H1 (cell line): Measurements from ENCODE around the gene NEDD4L. TPM values are rescaled to one million over a fixed set of nuclear protein-coding genes. Genes with fewer than 3 reads are reported as not detected.

ENCODE experiments used
- CTCF ChIA-PET: fragments of 300-600 bp; sonication (Branson Sonifier 250); formaldehyde crosslinking; loops from one replicate; lab custom pipeline; 2021; ENCODE audit not compliant: partially characterized antibody; lab: Charles Lee
- POLR2A ChIA-PET: fragments of 300-600 bp; sonication (Branson Sonifier 250); formaldehyde crosslinking; loops from one replicate; lab custom pipeline; 2021; ENCODE audit warnings: inconsistent platforms; ENCODE audit not compliant: partially characterized antibody; lab: Charles Lee
- DNase-seq, 2 experiments: peaks; one replicate each; pipeline versions ENCODE4 v3.0.0 to v3.0.0-alpha.2; 2010 to 2022; ENCODE audit warnings: low spot score in 2 of 2, low read depth in 1 of 2, mixed read lengths in 1 of 2
- FAIRE-seq: peaks from 2 replicates; lab custom pipeline; 2011; peaks lifted over from hg19 to GRCh38; lab: Jason Lieb, UNC
- H2AFZ ChIP-seq: 2 replicates; pipeline ENCODE4 v1.8.1; 2012; ENCODE audit warnings: low read length, inconsistent platforms
- H2AK5ac ChIP-seq: 2 replicates; pipeline ENCODE4 v1.6.1; 2013; ENCODE audit warnings: low read depth, low read length
- H2BK120ac ChIP-seq: replicated peaks from 2 replicates; pipeline ENCODE3; 2013; ENCODE audit warnings: low read depth, low read length, inconsistent platforms
- H2BK12ac ChIP-seq: 2 replicates; pipeline ENCODE4 v1.6.1; 2013; ENCODE audit warnings: low read depth, low read length
- H2BK15ac ChIP-seq: 2 replicates; pipeline ENCODE4 v1.6.1; 2013; ENCODE audit warnings: low read length
- H2BK20ac ChIP-seq: 2 replicates; pipeline ENCODE4 v1.6.1; 2013; ENCODE audit warnings: low read length
- H2BK5ac ChIP-seq: 2 replicates; pipeline ENCODE4 v1.6.1; 2013; ENCODE audit warnings: low read depth, low read length
- H3K14ac ChIP-seq: 2 replicates; pipeline ENCODE4 v1.6.1; 2013; ENCODE audit warnings: inconsistent platforms; ENCODE audit not compliant: insufficient read length
- H3K18ac ChIP-seq: 2 replicates; pipeline ENCODE4 v1.6.1; 2013; ENCODE audit warnings: low read length; ENCODE audit errors: extremely low read depth
- H3K23ac ChIP-seq: 2 replicates; pipeline ENCODE4 v1.6.1; 2013; ENCODE audit warnings: inconsistent platforms; ENCODE audit not compliant: insufficient read length
- H3K23me2 ChIP-seq: 2 replicates; pipeline ENCODE4 v1.6.1; 2013; ENCODE audit warnings: low read depth, low read length
- H3K27ac ChIP-seq: 2 replicates; pipeline ENCODE4 v1.6.1; 2011; ENCODE audit warnings: low read depth, low read length, inconsistent platforms
- H3K27me3 ChIP-seq, 4 experiments: replicated peaks in 1 of 4; 1 replicate in 1 of 4; 2 replicates in 3 of 4; pipeline versions ENCODE4 v1.6.1 to v1.8.1; 2011 to 2013; ENCODE audit warnings: low read length in 3 of 4, mild to moderate bottlenecking in 3 of 4, inconsistent platforms in 2 of 4, mixed read lengths in 2 of 4, moderate library complexity in 1 of 4; ENCODE audit not compliant: control insufficient read depth in 3 of 4, insufficient read depth in 3 of 4; ENCODE audit errors: extremely low read depth in 1 of 4
- H3K36me3 ChIP-seq, 4 experiments: 2 replicates each; pipeline versions ENCODE4 v1.6.1 to v1.8.1; 2011 to 2013; ENCODE audit warnings: mild to moderate bottlenecking in 4 of 4, low read length in 3 of 4, moderate library complexity in 2 of 4, control low read depth in 1 of 4, inconsistent platforms in 1 of 4; ENCODE audit not compliant: insufficient read depth in 4 of 4, control insufficient read depth in 2 of 4
- H3K4ac ChIP-seq: replicated peaks from 2 replicates; pipeline ENCODE3; 2013; ENCODE audit warnings: low read length, low read depth, mixed read lengths, inconsistent platforms; ENCODE audit not compliant: insufficient read length
- H3K4me1 ChIP-seq, 4 experiments: replicated peaks in 1 of 4; 1 replicate in 1 of 4; 2 replicates in 3 of 4; pipeline versions ENCODE4 v1.6.1 to v1.8.1; 2011 to 2013; ENCODE audit warnings: low read length in 3 of 4, inconsistent platforms in 2 of 4, mixed read lengths in 1 of 4; ENCODE audit not compliant: insufficient read depth in 4 of 4, control insufficient read depth in 3 of 4
- H3K4me2 ChIP-seq, 2 experiments: 2 replicates each; pipeline versions ENCODE4 v1.6.1 to v1.8.1; 2011 to 2013; ENCODE audit warnings: low read depth in 2 of 2, low read length in 2 of 2, control low read depth in 1 of 2, inconsistent platforms in 1 of 2, mild to moderate bottlenecking in 1 of 2; ENCODE audit not compliant: insufficient read depth in 1 of 2
- H3K4me3 ChIP-seq, 4 experiments: fragments of 200-600, 300-600 bp in 1 of 4; sonication (generic), shearing (Covaris generic), sonication (Bioruptor Twin) in 1 of 4; 2 replicates each; pipeline versions ENCODE4 v1.5.1 to v1.8.1; 2011 to 2016; ENCODE audit warnings: low read length in 4 of 4, low read depth in 3 of 4, control low read depth in 2 of 4, inconsistent platforms in 2 of 4, mild to moderate bottlenecking in 2 of 4, mixed read lengths in 1 of 4, moderate library complexity in 1 of 4; ENCODE audit not compliant: insufficient read depth in 2 of 4; ENCODE audit errors: extremely low read depth in 1 of 4
- H3K56ac ChIP-seq: replicated peaks from 2 replicates; pipeline ENCODE3; 2013; ENCODE audit warnings: low read depth, mild to moderate bottlenecking, mixed read lengths, low read length, inconsistent platforms; ENCODE audit not compliant: insufficient read length
- H3K79me1 ChIP-seq: 2 replicates; pipeline ENCODE4 v1.6.1; 2013; ENCODE audit warnings: low read depth, low read length, control low read depth
- H3K79me2 ChIP-seq, 2 experiments: 2 replicates each; pipeline versions ENCODE4 v1.6.1 to v1.8.1; 2012 to 2013; ENCODE audit warnings: low read length in 2 of 2, mild to moderate bottlenecking in 2 of 2, inconsistent platforms in 1 of 2; ENCODE audit not compliant: insufficient read depth in 2 of 2, control insufficient read depth in 1 of 2
- H3K9ac ChIP-seq, 4 experiments: replicated peaks in 1 of 4; 1 replicate in 1 of 4; 2 replicates in 3 of 4; pipeline versions ENCODE4 v1.6.1 to v1.8.1; 2011 to 2013; ENCODE audit warnings: low read depth in 3 of 4, low read length in 3 of 4, control low read depth in 2 of 4, mild to moderate bottlenecking in 2 of 4, moderate library complexity in 2 of 4, inconsistent platforms in 1 of 4; ENCODE audit errors: extremely low read depth in 1 of 4
- H3K9me3 ChIP-seq, 2 experiments: 2 replicates each; pipeline versions ENCODE4 v1.6.1 to v1.8.1; 2012 to 2013; ENCODE audit warnings: mild to moderate bottlenecking in 2 of 2, moderate library complexity in 2 of 2, control low read depth in 1 of 2, inconsistent platforms in 1 of 2, low read depth in 1 of 2, low read length in 1 of 2, mixed read lengths in 1 of 2; ENCODE audit not compliant: insufficient read depth in 2 of 2
- H4K20me1 ChIP-seq, 2 experiments: replicated peaks in 1 of 2; 2 replicates each; pipeline versions ENCODE3 to v1.8.1; 2011 to 2013; ENCODE audit warnings: inconsistent platforms in 2 of 2, low read length in 2 of 2, mild to moderate bottlenecking in 1 of 2; ENCODE audit not compliant: insufficient read depth in 2 of 2, control insufficient read depth in 1 of 2
- H4K5ac ChIP-seq: 2 replicates; pipeline ENCODE4 v1.6.1; 2013; ENCODE audit warnings: low read length, low read depth, mixed read lengths, inconsistent platforms; ENCODE audit not compliant: insufficient read length
- H4K8ac ChIP-seq: 2 replicates; pipeline ENCODE4 v1.8.0; 2013; ENCODE audit warnings: mild to moderate bottlenecking, moderate library complexity, low read length, inconsistent platforms; ENCODE audit not compliant: insufficient read depth; ENCODE audit errors: extremely low read depth
- H4K91ac ChIP-seq: replicated peaks from 2 replicates; pipeline ENCODE3; 2013; ENCODE audit warnings: low read length, mixed read lengths, inconsistent platforms; ENCODE audit not compliant: insufficient read length
- KDM4A ChIP-seq: IDR thresholded peaks from one replicate; pipeline ENCODE4 v1.7.1; 2012; ENCODE audit warnings: low read depth, mild to moderate bottlenecking, moderate library complexity, low read length, inconsistent platforms; ENCODE audit not compliant: severe bottlenecking
- WGBS, 2 experiments: shearing (Covaris generic) in 1 of 2; methylation state at CpG; one replicate each; pipeline versions ENCODE4 v1.1.6 to v1.1.7; 2013 to 2015; ENCODE audit warnings: low lambda C conversion rate in 2 of 2, mixed read lengths in 2 of 2, inconsistent platforms in 1 of 2, low coverage in 1 of 2, missing lambda C conversion rate in 1 of 2; ENCODE audit not compliant: insufficient replicate concordance in 2 of 2, insufficient coverage in 1 of 2, insufficient read length in 1 of 2; ENCODE audit errors: extremely low coverage in 1 of 2, missing lambda C conversion rate in 1 of 2; 5-methylcytosine and 5-hydroxymethylcytosine counted together
- polyA plus RNA-seq, 7 experiments: library from polyadenylated mRNA; depleted of rRNA in 3 of 7; stranded (reverse) in 5 of 7; unstranded in 2 of 7; fragments of >200 nt in 5 of 7; fragments of 200-250 nt in 2 of 7; gene quantifications; 1 replicate in 5 of 7; 2 replicates in 1 of 7; 4 replicates in 1 of 7; pipeline versions ENCODE4 v1.2.1 to v1.2.3, GENCODE V29; 2011 to 2013; ENCODE audit warnings: missing spikeins in 2 of 7, mixed read lengths in 2 of 7
- total RNA-seq: library from RNA; stranded (reverse); fragmentation: NEBNext Ultra II Directional; extraction: Animal tissue kit (Norgen Biotek cat#: 25700); gene quantifications from 2 replicates; pipeline ENCODE4 v1.2.1, GENCODE V29; 2021

The NEDD4L gene
- total and polyA plus RNA-seq, 2 of the 8 experiments (the other 6 are each of a cell fraction or from before 2014, with no cell fraction given): 37.3 to 69.8 TPM

DNA sequence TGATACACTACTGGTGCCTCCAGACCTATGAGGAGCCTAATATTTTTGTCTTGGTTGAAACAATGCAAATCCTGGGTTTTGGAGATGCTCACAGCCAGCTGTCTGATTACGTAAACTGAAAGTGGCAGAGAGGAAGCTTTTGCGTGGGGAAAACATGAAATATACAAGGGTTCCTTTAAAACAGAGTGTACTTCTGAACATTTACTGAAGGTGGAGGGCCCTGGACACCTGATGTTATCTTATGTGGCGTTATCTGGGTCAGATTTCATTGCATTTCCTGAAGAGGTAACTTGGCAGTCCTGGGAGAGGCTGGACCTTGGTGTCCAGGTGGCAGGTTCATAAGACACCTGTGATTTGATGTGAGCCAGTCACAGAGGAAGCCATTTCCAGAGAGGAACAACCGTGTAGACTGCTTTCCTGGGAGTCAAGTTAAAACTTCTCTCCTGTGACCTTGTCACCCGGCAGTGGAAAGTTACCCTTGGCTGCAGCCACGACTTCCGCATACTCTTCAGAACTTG is 105.0 kb downstream of the NEDD4L start:
- Histone ChIP-seq H3K27ac (no peak overlapping the region), H2AFZ (no peak overlapping the region), H3K56ac (no peak overlapping the region), H2BK20ac (no peak overlapping the region), H2BK15ac (no peak overlapping the region), H3K23ac (no peak overlapping the region), H4K20me1 (peaks cover 1% of the 10 kb centered on the region in 2 experiments), H4K5ac (no peak overlapping the region), H3K4me3 (no peak overlapping the region), H3K79me2 (peaks cover 4 to 73% of the 10 kb centered on the region in 2 experiments), H3K27me3 (no peaks in the 10 kb centered on the region), H3K23me2 (peaks cover 6% of the 10 kb centered on the region; the same call in 1 of the 2 replicates), H3K79me1 (peaks cover 17% of the 10 kb centered on the region), H2BK5ac (no peak overlapping the region), H3K4me1 (0 out of 7 replicates have a peak, but pooled peaks cover 0 to 2% (median 0%) of the 10 kb centered on the region in 4 experiments), H2BK120ac (no peak overlapping the region), H2BK12ac (no peak overlapping the region), H3K14ac (no peak overlapping the region), H4K91ac (no peak overlapping the region), H3K4me2 (no peak overlapping the region), H3K4ac (no peak overlapping the region), H3K36me3 (no peaks in the 10 kb centered on the region), H2AK5ac (no peak overlapping the region), H3K9ac (no peak overlapping the region), H3K18ac (no peak overlapping the region), H3K9me3 (no peaks in the 10 kb centered on the region), H4K8ac (no peak overlapping the region)
- no peak for FAIRE-seq
- 87% methylated on average over 7 of the region's 7 CpGs; no CpG with 5 or more reads in 1 of the 2 experiments for WGBS, 2 experiments
- ChIA-PET CTCF (interaction anchor here (0.6 to 0.7 kb wide), 3 partner anchors 10 to 246 kb away, joined by 3 read pairs; no protein-coding TSS in a partner anchor), POLR2A (no interaction called here)
- DNase-seq: no peak
- TF ChIP-seq KDM4A: no peak
